AG04449 (cell line): ENCODE data around the gene ACKR4.
"Not testable (repeated sequence)": the region's sequence is repeated elsewhere in the genome, so short reads cannot be mapped to it uniquely, and the experiment has no call there.

Experiments used
- CTCF ChIA-PET: fragments of 350-600 bp; formaldehyde crosslinking; extraction: SDS; loops from one replicate; lab custom pipeline; 2021; ENCODE audit warnings: antibody characterized with exemption; lab: Yijun Ruan, JAX
- POLR2A ChIA-PET: fragments of 400-600, 350-600 bp; formaldehyde crosslinking; extraction: SDS; loops from one replicate; lab custom pipeline; 2020; ENCODE audit warnings: antibody characterized with exemption, inconsistent platforms; lab: Yijun Ruan, JAX
- DNase-seq: peaks from one replicate; pipeline ENCODE4 v3.0.0-alpha.2; 2010; ENCODE audit warnings: low read depth, low spot score
- H3K4me3 ChIP-seq: 2 replicates; pipeline ENCODE4 v1.5.1; 2011; ENCODE audit warnings: low read depth, mild to moderate bottlenecking, control low read depth, low read length
- TF ChIP-seq, protein P1 (sequence below): IDR thresholded peaks from one replicate; pipeline ENCODE4 v1.5.1; 2011; ENCODE audit warnings: mild to moderate bottlenecking, moderate library complexity, low read length, control low read depth, inconsistent platforms; ENCODE audit not compliant: insufficient read depth; ENCODE audit errors: missing control alignments

Gene ACKR4

DNA sequence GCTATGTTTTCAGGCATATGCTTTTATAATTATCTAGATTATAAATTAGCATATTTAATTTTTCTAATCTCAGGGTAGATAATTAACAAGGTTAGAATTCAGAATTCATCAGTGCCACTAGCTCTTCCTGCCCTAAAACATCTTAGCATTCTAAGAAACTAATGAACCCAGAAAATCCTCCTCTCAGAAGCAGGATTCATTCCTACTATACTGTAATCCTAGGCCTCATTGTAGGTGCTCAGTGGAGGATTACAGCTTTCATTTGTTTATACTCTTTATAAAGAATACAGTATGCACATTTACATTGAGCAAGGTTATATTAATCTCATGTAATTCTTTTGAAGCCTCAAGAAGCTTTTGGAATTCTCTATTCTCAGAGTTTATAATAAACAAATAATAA lies 41.6 kb downstream of the ACKR4 start:
- TF ChIP-seq, protein P1, sequence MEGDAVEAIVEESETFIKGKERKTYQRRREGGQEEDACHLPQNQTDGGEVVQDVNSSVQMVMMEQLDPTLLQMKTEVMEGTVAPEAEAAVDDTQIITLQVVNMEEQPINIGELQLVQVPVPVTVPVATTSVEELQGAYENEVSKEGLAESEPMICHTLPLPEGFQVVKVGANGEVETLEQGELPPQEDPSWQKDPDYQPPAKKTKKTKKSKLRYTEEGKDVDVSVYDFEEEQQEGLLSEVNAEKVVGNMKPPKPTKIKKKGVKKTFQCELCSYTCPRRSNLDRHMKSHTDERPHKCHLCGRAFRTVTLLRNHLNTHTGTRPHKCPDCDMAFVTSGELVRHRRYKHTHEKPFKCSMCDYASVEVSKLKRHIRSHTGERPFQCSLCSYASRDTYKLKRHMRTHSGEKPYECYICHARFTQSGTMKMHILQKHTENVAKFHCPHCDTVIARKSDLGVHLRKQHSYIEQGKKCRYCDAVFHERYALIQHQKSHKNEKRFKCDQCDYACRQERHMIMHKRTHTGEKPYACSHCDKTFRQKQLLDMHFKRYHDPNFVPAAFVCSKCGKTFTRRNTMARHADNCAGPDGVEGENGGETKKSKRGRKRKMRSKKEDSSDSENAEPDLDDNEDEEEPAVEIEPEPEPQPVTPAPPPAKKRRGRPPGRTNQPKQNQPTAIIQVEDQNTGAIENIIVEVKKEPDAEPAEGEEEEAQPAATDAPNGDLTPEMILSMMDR, result no peak
- H3K4me3 ChIP-seq, result no peak overlapping the region
- ChIA-PET CTCF (interaction anchor here (0.5 to 6.7 kb wide), 4 partner anchors 13 to 296 kb away, joined by 3 to 524 read pairs (median 4); no protein-coding TSS in a partner anchor), POLR2A (no interaction called here)
- no peak for DNase-seq

DNA sequence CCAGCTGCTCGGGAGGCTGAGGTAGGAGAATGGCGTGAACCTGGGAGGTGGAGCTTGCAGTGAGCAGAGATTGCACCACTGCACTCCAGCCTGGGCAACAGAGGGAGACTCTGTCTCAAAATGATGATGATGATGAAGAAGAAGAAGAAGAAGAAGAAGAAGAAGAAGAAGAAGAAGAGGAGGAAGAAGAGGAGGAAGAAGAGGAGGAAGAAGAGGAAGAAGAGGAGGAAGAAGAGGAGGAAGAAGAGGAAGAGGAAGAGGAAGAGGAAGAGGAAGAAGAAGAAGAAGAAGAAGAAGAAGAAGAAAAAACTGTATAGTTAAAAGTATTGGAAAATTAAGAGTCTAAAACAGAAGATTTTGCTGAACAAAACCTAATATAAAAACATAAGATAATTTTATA lies 44.4 kb downstream of the ACKR4 start:
- CTCF ChIA-PET, result interaction anchor here (0.9 to 6.7 kb wide), 20 partner anchors 9 to 292 kb away, joined by 3 to 524 read pairs (median 4); partner anchors contain the start of genes ACAD11 and UBA5
- POLR2A ChIA-PET, result not testable (repeated sequence)

DNA sequence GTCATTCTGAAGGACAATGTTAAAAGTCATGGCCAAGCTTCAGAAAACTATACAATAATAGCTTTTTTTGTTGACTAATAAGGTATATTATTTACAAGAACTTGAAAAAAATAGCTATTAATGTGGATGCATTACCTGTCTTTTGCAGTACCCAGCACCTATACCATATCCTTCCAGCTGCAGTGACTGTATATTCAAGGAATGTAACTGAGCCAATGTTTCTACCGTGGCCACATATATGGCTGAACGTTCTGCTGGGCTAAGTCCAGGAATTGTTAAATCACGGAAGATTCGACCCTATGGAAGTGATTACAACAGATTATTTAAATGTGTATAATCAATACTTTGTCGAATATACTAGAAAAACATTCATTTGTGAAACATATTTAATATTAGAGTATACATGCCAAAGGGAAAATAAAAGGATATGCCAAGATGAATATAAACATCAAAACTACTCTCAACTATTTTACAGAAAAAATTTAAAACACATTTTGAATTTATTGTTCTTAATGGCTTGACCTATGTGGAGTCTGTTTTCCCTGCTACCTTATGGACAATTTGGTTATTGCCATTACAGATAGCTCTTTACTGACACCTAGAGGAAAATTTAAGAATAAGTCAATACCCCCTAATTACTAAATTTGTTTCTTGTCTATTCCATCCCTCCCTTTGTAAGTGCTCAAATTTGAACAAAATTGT lies 44.9 kb downstream of the ACKR4 start:
- ChIA-PET CTCF (interaction anchor here (0.9 to 6.7 kb wide), 33 partner anchors 9 to 293 kb away, joined by 3 to 524 read pairs (median 4); partner anchors contain the start of genes ACAD11 and UBA5), POLR2A (interaction anchor here (1.1 kb wide), 1 partner anchor 18 kb away, joined by 4 read pairs; the partner anchor contains the start of genes ACAD11 and UBA5)
- no peak overlapping the region for H3K4me3 ChIP-seq
- no peak for DNase-seq
- TF ChIP-seq, protein P1, result peak; percentile 41

More for the DNA sequence above, 44.4 kb downstream of the ACKR4 start:
- not testable (repeated sequence) for DNase-seq, H3K4me3 ChIP-seq

DNA sequence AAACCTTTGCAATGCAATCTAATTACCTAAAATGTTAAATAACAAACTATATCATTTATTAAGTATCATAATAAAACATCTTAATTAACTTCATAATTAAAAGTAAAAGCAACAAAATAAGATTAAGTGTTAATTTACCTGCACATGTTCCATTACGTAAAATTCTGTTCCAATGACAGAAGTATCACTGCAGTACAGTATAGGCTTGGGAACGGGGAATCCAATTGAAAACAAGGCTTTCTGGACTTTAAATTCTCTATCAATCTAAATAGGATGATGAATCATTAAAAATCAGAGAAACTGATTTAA lies 45.4 kb downstream of the ACKR4 start:
- no peak overlapping the region for H3K4me3 ChIP-seq
- no peak for DNase-seq
- CTCF ChIA-PET, result interaction anchor here (1.0 to 6.7 kb wide), 28 partner anchors 11 to 293 kb away, joined by 3 to 524 read pairs (median 4); partner anchors contain the start of genes ACAD11 and UBA5
- POLR2A ChIA-PET, result interaction anchor here (1.1 kb wide), 1 partner anchor 17 kb away, joined by 4 read pairs; the partner anchor contains the start of genes ACAD11 and UBA5
- TF ChIP-seq, protein P1, result no peak

DNA sequence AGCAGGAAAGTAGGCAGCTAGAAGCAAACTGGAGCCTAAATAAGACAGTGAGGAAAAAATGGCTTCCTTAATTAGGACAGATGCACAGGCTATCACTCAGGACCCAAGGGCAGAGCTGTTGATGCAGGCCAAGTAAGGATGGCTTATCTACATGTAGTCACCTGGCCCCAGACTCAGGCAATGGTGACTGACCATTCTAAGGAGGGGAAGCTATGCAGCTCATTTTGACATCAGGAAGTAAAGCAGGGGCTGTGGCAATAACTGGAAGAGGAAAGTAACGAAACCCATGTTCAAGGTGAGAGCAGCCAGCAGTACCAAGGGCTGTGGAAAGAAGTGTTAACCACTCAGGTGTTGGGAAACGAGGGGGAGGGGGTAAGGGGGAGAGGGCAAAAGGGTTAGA lies 46.3 kb downstream of the ACKR4 start:
- ChIA-PET CTCF (interaction anchor here (1.0 to 6.7 kb wide), 17 partner anchors 10 to 292 kb away, joined by 3 to 524 read pairs (median 8); partner anchors contain the start of genes ACAD11 and UBA5), POLR2A (no interaction called here)
- TF ChIP-seq, protein P1, result no peak
- H3K4me3 ChIP-seq, result no peak overlapping the region
- DNase-seq, result no peak

DNA sequence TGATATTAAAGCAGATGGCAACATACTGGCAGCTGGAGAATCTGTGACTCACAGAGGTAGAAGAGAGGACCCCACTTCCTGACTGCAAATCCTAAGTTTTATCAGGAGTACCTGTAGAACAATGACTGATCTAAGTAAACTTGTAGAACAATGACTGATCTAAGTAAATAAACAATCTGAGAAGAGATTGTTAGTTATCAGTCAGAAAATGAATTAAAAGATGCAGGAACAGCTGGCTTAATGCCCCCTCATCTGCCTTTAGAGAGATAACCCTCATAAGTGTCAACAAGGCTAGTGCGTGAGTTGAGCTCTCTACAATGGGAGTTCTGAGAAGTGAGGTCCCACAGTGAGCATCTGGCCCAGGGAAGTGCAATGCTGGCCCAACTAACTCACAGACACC lies 48.0 kb downstream of the ACKR4 start:
- TF ChIP-seq, protein P1, result no peak
- no peak for DNase-seq
- H3K4me3 ChIP-seq, result no peak overlapping the region
- POLR2A ChIA-PET, result no interaction called here
- CTCF ChIA-PET, result interaction anchor here (0.6 to 4.4 kb wide), 3 partner anchors 110 to 291 kb away, joined by 3 to 74 read pairs (median 3); no protein-coding TSS in a partner anchor
